GM19239 (cell line): ENCODE data around the gene PLEKHJ1.

Source experiments
- DNase-seq: peaks from one replicate; pipeline ENCODE4 v3.0.0; 2011; ENCODE audit warnings: low spot score; ENCODE audit not compliant: insufficient read length
- FAIRE-seq: peaks from 2 replicates; lab custom pipeline; 2011; peaks lifted over from hg19 to GRCh38; lab: Jason Lieb, UNC

The PLEKHJ1 gene

GRCh38 chr19:2226051-2226839 is 9.9 kb downstream of the PLEKHJ1 start:
- DNase-seq, result no peak
- no peak for FAIRE-seq

DNA sequence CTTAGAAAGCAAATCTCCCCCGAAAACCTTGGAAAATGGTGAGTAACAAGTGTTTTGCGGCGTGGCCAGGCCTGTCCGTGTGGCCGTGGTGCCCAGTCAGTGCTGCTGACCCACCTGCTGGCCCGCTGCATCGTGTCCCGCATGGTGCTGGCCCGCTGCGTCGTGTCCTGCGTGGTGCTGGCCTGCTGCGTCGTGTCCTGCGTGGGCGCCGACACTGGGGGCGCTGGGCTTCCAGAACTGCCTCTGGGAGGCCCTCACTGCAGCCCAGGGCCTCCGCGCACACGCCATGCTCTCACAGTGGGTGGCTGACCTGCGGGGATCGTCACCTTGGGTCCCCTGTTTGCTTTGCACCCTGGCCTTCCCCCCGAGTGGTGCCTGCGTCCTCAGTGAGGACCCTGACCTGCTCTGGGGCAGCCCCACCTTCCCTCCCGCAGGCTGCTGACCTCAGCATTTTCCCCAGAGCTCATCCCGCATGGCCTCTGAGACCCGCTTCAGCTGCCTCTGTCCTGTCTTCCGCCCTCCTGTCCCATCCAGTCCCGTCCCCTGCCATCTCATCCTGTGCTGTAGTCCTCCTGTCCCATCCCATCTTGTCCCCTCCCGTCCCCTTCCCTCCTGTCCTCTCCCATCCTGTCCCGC is 10.6 kb downstream of the PLEKHJ1 start:
- no peak for DNase-seq
- no peak for FAIRE-seq

DNA sequence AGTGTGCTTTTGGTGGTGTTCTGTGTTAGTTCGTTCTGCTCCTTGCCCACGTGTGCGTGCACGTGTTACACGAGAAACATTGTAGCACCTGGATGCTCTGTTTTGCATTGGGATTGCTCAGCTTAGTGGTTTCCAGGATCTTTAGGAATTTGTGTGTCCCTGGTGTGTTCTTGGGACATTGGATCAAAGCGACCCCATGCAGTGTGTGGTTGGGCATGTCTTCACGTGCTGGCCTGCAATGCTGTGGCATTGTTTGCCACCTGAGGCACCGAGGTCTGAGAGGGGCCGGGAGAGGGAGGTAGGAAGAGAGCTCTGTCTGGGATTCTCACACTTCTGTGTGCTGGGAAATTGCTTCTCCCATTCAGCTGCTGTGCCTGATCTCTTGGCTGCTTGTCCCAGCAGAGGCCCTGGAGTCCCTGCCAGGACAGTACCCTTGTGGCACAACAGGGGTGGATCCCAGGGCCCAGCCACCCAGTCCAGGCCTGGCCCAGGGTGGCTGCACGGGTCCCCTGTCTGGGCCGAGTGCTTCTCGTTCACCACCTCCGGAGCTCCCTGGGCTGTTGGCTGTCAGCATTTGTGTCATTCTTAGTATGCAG is 11.3 kb downstream of the PLEKHJ1 start:
- no peak for FAIRE-seq
- no peak for DNase-seq

- peak; percentile 82 for DNase-seq
- peak; percentile 71 for FAIRE-seq
Observed at GRCh38 chr19:2223959-2224358, 12.2 kb downstream of the PLEKHJ1 start.

DNA sequence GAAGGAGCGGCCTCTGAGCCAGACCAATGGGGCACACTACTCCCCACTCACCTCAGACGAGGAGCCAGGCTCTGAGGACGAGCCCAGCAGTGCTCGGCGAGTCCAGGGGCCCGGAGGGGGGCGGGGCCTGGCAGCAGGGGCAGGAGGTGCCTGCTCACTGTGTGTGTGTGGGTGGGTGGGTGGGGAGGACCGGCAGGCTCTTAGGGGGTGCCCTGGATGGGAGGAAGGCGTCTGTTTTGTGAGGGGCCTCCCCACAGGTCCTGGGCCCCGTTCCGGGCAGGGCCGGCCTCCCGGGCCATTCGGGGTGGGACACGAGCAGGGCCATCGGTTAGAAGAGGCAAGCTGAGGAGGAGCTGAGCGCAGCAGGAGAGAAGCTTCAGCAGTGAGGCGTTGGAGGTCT is 12.7 kb downstream of the PLEKHJ1 start:
- no peak for FAIRE-seq
- no peak for DNase-seq

DNA sequence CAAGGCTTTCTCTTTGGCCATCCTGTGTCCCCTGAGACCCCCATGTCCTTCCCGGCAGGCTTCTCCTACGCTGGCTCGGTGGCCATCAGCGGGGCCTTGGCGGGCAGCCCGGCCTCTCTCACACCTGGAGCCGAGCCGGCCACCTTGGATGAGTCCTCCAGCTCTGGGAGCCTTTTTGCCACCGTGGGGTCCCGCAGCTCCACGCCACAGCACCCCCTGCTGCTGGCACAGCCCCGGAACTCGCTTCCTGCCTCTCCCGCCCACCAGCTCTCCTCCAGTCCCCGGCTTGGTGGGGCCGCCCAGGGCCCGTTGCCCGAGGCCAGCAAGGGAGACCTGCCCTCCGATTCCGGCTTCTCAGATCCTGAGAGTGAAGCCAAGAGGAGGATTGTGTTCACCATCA is 14.2 kb downstream of the PLEKHJ1 start:
- FAIRE-seq (no peak), DNase-seq (no peak)

- no peak for DNase-seq
- no peak for FAIRE-seq
Observed at GRCh38 chr19:2221250-2221831, 14.8 kb downstream of the PLEKHJ1 start.

- no peak for DNase-seq
- no peak for FAIRE-seq
Observed at GRCh38 chr19:2219726-2220125, 16.4 kb downstream of the PLEKHJ1 start.

DNA sequence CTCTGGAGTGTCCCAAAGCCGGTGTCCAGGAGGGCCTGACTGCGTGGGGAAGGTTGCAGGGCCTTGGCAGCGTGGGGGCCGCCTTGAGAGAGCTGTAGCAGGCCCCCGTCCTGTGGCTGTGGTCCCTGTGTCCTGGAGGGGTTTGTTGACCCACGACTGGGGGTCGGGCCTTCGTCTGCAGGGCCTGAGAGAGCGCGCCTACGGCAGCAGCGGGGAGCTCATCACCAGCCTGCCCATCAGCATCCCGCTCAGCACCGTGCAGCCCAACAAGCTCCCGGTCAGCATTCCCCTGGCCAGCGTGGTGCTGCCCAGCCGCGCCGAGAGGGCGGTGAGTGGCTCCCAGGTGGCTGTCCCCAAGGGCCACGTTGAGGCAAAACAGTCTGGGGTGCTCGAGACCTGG is 18.5 kb downstream of the PLEKHJ1 start:
- FAIRE-seq (no peak), DNase-seq (no peak)

GRCh38 chr19:2216361-2217225 is 19.5 kb downstream of the PLEKHJ1 start:
- FAIRE-seq (no peak), DNase-seq (no peak)

- no peak for FAIRE-seq
- DNase-seq, result no peak
Observed at GRCh38 chr19:2215281-2215751, 20.8 kb downstream of the PLEKHJ1 start.

GRCh38 chr19:2214251-2214650 is 21.9 kb downstream of the PLEKHJ1 start:
- DNase-seq (no peak), FAIRE-seq (no peak)

DNA sequence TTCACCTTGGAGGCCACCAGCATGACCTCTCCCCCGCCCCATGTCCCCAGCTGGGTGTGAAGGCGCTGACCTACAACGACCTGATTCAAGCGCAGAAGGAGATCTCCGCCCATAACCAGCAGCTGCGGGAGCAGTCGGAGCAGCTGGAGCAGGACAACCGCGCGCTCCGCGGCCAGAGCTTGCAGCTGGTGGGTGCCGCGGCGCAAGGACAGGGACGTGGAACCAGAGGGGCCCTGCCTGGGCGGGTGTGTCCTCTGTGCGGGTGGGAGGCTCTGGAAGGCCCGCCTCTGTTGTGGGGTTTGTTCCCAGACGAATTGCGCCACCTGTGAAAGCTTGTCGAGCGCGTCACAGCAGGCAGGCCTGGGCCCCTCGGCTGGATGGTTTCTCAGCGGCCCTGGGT is 22.3 kb downstream of the PLEKHJ1 start:
- DNase-seq (no peak), FAIRE-seq (no peak)

DNA sequence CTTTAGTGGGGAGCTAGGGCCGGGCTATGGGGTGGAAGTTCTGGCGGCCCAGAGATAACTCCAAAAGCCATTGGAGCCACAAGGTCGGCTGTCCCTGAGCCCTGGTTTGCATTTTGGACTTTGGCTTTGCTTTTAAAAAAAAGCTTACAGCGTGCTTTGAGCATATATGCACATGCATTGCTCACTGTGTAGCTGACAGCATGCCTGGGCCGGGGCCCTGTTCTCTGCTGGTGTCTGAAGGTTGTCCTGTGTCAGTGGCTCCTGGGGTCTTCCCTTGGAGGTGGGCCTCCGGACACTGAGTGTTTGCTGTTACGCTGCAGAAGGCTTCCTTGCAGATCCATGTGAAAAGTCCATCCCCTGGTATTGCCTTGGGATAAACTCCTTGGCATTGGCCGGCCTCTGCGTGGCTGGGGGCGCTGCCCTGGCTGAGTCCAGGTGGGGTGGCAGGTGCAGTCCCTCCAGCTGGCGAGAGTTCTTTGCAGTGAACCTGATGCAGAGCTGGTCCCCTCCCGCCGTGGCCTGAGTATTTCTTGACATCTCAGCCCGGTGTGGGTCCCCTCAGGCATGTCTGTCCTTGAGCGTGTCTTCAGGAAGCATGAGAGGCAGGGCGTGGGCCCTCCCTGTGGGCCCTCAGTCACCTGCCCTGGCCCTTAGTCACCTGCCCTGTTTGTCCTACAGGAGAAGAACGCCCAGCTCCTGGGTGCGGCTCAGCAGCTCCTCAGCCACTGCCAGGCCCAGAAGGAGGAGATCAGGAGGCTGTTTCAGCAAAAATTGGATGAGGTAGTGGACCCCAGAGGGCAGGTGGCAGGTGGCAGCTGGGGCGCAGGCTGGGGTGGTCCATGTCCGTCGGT is 23.0 kb downstream of the PLEKHJ1 start:
- no peak for FAIRE-seq
- DNase-seq, result no peak

DNA sequence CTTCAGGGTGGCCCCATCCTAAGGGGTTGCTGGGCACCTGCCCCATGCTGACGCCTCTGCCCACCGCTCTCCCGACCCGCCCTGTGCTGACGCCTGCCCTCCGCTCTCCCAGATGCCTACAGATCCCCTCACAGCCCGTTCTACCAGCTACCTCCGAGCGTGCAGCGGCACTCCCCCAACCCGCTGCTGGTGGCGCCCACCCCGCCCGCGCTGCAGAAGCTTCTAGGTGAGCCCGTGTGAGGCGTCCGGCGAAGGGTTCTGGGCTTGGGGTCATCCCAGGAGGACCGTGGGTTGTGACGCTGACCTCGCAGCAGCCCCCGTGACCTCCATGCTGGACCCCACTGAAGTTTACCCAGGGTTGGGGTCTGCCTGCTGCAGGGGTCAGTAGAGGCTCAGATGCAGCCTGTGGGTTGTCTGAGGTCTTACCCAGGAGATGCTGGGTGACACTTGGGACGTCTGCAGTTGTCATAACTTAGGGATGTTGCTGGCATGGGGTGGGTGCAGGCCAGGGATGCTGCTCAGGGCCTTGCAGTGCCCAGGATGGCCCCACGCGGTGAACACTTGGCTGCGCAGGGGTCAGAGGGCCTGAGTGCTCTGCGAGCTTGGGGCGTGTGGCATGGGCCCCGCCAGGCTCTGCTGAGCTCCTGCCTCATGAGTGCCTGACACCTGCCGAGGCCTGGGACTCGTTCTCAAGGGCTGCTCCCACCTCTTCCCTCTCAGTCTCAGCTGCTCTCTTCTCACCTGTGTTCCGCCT is 25.0 kb downstream of the PLEKHJ1 start:
- FAIRE-seq (no peak), DNase-seq (no peak)

DNA sequence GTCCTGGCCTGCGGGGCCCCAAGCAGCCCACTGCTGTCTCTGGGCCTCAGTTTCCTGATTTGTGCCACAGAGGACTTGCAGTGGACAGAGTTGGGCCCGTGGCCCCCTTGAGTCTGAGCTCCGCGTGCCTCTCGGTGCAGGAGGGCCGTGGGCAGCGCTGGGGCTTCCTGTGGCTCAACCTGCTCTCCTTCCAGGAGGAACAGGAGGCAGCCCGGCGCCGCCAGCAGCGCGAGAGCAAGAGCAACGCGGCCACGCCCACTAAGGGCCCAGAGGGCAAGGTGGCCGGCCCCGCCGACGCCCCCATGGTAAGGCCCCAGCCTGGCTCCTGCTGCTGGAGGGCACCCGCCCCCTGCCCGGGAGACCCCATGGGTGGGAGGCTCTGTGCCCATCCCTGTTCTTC is 25.9 kb downstream of the PLEKHJ1 start:
- DNase-seq, result no peak
- no peak for FAIRE-seq

DNA sequence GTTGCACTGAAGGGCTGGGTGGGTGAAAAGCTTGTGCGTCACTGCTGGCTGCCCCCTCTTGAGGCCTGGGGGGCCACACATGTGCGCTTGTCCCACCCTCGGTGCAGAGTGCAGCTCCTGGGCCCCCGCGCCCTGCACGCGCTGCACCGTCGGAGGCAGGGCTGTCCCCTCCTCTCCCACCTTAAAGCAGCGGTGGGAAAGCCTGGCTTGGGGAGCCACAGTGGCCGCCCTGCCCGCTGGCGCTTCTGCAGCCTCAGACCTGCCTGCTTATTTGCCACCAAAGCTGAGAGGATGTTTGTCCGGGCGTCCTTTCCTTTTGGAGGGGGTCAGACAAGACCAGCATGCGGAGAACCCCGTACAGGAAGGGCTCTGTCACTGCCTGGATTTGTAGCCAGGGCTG is 26.7 kb downstream of the PLEKHJ1 start:
- no peak for FAIRE-seq

DNA sequence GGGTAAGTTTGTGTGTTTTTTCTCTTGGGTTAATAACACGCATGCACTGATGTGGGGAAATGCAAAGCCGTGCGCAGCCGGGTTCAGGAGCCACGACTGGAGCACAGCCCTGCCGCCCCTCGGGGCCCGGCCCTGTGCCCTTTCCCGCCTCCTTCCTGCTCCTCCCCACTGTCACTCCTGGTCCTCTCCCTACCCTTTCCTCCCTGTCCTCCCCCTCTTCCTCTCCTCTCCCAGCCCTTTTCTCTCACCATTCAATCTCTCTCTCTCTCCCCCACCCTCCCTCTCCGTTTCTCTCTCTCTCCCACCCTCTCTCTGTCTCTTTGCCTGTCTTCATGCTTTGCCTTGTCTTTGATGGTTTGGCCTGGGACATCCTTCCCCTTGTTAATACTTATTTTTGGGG is 27.2 kb downstream of the PLEKHJ1 start:
- FAIRE-seq (no peak), DNase-seq (no peak)

More for the DNA sequence above, 26.7 kb downstream of the PLEKHJ1 start:
- DNase-seq, result no peak
